Naive B cell (primary cell): ENCODE measurements around the gene STRBP. TPM values are rescaled to one million over a fixed set of nuclear protein-coding genes. Genes with fewer than 3 reads are reported as not detected.
"Not testable (repeated sequence)": the region's sequence is repeated elsewhere in the genome, so short reads cannot be mapped to it uniquely, and the experiment has no call there.

ENCODE experiments used
- ATAC-seq, 2 donors: fragments of 150-1000 bp; cut with Tn5 transposase; 2 replicates each; pipeline ENCODE4 v1.10.0; 2021; ENCODE audit warnings: low read depth in 2 of 2, mild to moderate bottlenecking in 2 of 2, moderate library complexity in 2 of 2
- DNase-seq: peaks from one replicate; pipeline ENCODE4 v3.0.0; 2022
- H3K27ac Mint-ChIP-seq, 6 donors: one replicate each; pipeline ENCODE4 v1.8.0; 2020 to 2022; ENCODE audit warnings: mild to moderate bottlenecking in 6 of 6, mixed read lengths in 6 of 6, moderate library complexity in 5 of 6, inconsistent platforms in 2 of 6
- H3K27me3 Mint-ChIP-seq, 3 donors: one replicate each; pipeline ENCODE4 v1.8.0; 2021 to 2022; ENCODE audit warnings: mixed read lengths in 3 of 3, mild to moderate bottlenecking in 1 of 3
- H3K36me3 Mint-ChIP-seq, 2 donors: one replicate each; pipeline ENCODE4 v1.8.0; 2020 to 2022; ENCODE audit warnings: mixed read lengths in 2 of 2, inconsistent platforms in 1 of 2, mild to moderate bottlenecking in 1 of 2
- H3K4me1 Mint-ChIP-seq, 3 donors: one replicate each; pipeline ENCODE4 v1.8.0; 2020 to 2022; ENCODE audit warnings: mixed read lengths in 3 of 3, inconsistent platforms in 1 of 3, mild to moderate bottlenecking in 1 of 3, moderate library complexity in 1 of 3
- H3K4me3 Mint-ChIP-seq, 8 donors: one replicate each; pipeline ENCODE4 v1.8.0; 2020 to 2022; ENCODE audit warnings: mild to moderate bottlenecking in 8 of 8, mixed read lengths in 8 of 8, moderate library complexity in 8 of 8, inconsistent platforms in 2 of 8
- H3K9me3 Mint-ChIP-seq, 7 donors: one replicate each; pipeline ENCODE4 v1.8.0; 2020 to 2022; ENCODE audit warnings: mixed read lengths in 7 of 7, mild to moderate bottlenecking in 5 of 7, inconsistent platforms in 2 of 7, moderate library complexity in 1 of 7
- polyA plus RNA-seq, 6 donors: library from polyadenylated mRNA; unstranded; fragments of 300-500 nt; fragmentation: Illumina TruSeq; gene quantifications; one replicate each; pipeline ENCODE4 v1.2.3, GENCODE V29; 2021; ENCODE audit warnings: low read depth in 6 of 6

Gene STRBP
- polyA plus RNA-seq, 6 donors from 2014 or later: 126 to 197 (median 155) TPM

DNA sequence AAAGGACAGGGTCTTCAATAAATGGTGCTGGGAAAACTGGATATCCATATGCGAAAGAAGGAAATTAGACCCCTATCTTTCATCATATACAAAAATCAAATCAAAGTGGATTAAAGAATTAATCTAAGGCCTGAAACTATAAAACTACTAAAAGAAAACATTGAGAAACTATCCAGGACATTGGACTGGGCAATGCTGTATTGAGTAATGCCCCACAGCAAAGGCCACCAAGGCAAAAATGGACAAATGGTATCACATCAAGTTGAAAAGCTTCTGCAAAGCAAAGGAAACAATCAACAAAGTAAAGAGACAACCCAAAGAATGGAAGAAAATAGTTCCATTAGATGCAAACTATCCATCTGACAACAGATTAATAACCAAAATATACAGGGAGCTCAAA, 72.3 kb downstream of the STRBP start:
- H3K9me3 Mint-ChIP-seq: peaks cover 0 to 1% (median 0%) of the 10 kb centered on the region in 7 donors
- peak overlapping the region in 2 of 8 donors; percentile 0 to 2 for H3K4me3 Mint-ChIP-seq
- peaks cover 12 to 33% (median 28%) of the 10 kb centered on the region in 3 donors for H3K4me1 Mint-ChIP-seq
- no peaks in the 10 kb centered on the region for H3K27me3 Mint-ChIP-seq
- peaks cover 4 to 10% of the 10 kb centered on the region in 2 donors for H3K36me3 Mint-ChIP-seq
- H3K27ac Mint-ChIP-seq: peak overlapping the region in 3 of 6 donors; percentile 8 to 69 (median 44)
- ATAC-seq (no peak), DNase-seq (no peak)

- H3K36me3 Mint-ChIP-seq: peaks cover 0 to 5% of the 10 kb centered on the region in 2 donors
- ATAC-seq: peak; percentile 54 to 59
- H3K4me1 Mint-ChIP-seq: peaks cover 5 to 15% (median 14%) of the 10 kb centered on the region in 3 donors
- no peak overlapping the region for H3K27ac Mint-ChIP-seq
- peaks cover 0 to under 1% (median 0%) of the 10 kb centered on the region in 7 donors for H3K9me3 Mint-ChIP-seq
- H3K4me3 Mint-ChIP-seq: no peak overlapping the region
- DNase-seq: no peak
- no peaks in the 10 kb centered on the region for H3K27me3 Mint-ChIP-seq
Measured at GRCh38 chr9:123194023-123194422, 74.4 kb downstream of the STRBP start.

- no peak overlapping the region for H3K27ac Mint-ChIP-seq
- DNase-seq (no peak), ATAC-seq (peak; percentile 16 to 56)
- no peaks in the 10 kb centered on the region for H3K27me3 Mint-ChIP-seq
- H3K9me3 Mint-ChIP-seq: peaks cover 0 to 4% (median 3%) of the 10 kb centered on the region in 7 donors
- H3K36me3 Mint-ChIP-seq: peaks cover 0 to 1% of the 10 kb centered on the region in 2 donors
- H3K4me1 Mint-ChIP-seq: peaks cover 11 to 18% (median 18%) of the 10 kb centered on the region in 3 donors
- H3K4me3 Mint-ChIP-seq: no peak overlapping the region
Measured at GRCh38 chr9:123191680-123192079, 76.7 kb downstream of the STRBP start.

- no peak overlapping the region for H3K4me3 Mint-ChIP-seq
- H3K36me3 Mint-ChIP-seq: no peaks in the 10 kb centered on the region
Measured at GRCh38 chr9:123191260-123191659, 77.1 kb downstream of the STRBP start.

GRCh38 chr9:123187131-123187530, 81.3 kb downstream of the STRBP start:
- peaks cover 27 to 45% (median 37%) of the 10 kb centered on the region in 3 donors for H3K4me1 Mint-ChIP-seq
- H3K27ac Mint-ChIP-seq: peak overlapping the region in 4 of 6 donors; percentile 30 to 89 (median 80)
- peaks cover 0 to 4% (median 3%) of the 10 kb centered on the region in 7 donors for H3K9me3 Mint-ChIP-seq
- peak overlapping the region in 5 of 8 donors; percentile 10 to 71 (median 49) for H3K4me3 Mint-ChIP-seq
- H3K27me3 Mint-ChIP-seq: no peaks in the 10 kb centered on the region
- ATAC-seq (peak; percentile 65 to 73), DNase-seq (no peak)
- H3K36me3 Mint-ChIP-seq: peaks cover 0 to 13% of the 10 kb centered on the region in 2 donors

More at GRCh38 chr9:123191260-123191659, 77.1 kb downstream of the STRBP start:
- no peak overlapping the region for H3K27ac Mint-ChIP-seq
- no peaks in the 10 kb centered on the region for H3K27me3 Mint-ChIP-seq
- DNase-seq: no peak
- peaks cover 0 to 4% (median 3%) of the 10 kb centered on the region in 7 donors for H3K9me3 Mint-ChIP-seq
- H3K4me1 Mint-ChIP-seq: peaks cover 15 to 20% (median 20%) of the 10 kb centered on the region in 3 donors
- peak in 1 of 2 donors; percentile 32 for ATAC-seq

DNA sequence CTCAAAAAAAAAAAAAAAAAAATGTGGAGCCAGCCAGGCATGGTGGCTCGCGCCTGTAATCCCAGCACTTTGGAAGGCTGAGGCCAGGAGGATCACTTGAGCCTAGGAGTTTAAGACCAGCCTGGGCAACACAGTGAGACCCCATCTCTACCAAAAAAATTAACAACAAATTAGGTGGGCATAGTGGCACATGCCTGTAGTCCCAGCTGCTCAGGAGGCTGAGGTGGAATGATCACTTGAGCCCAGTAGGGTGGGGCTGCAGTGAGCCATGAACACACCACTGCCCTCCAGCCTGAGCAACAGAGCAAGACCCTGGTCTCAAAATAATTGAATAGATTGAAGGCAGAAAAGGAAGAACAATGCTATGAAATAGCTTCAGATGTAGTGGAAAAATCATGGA, 82.4 kb downstream of the STRBP start:
- H3K9me3 Mint-ChIP-seq, DNase-seq, H3K27me3 Mint-ChIP-seq: not testable (repeated sequence)
- peak; percentile 25 to 32 for ATAC-seq
- peak overlapping the region; percentile 27 to 93 (median 82) for H3K27ac Mint-ChIP-seq
- H3K4me3 Mint-ChIP-seq: peak overlapping the region in 5 of 8 donors; percentile 53 to 80 (median 66)
- H3K4me1 Mint-ChIP-seq: peaks cover 27 to 45% (median 37%) of the 10 kb centered on the region in 3 donors
- H3K36me3 Mint-ChIP-seq: peaks cover 0 to 15% of the 10 kb centered on the region in 2 donors

DNA sequence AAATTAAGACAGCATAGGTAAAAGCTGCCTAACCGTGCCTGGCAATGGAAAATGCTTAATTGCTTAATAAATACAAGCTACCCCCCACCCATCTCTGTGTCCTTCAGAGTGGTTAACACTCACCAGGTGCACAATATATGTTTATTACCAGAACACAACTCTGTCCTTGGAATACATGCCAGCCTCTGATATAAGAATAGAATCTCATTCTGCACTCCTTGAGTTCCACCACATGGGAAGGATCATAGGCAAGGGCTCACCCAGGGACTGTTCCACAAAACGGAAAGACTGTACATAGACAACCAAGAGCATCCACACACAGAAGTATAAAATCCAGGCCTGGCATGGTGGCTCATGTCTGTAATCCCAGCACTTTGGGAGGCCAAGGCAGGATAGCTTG, 91.4 kb downstream of the STRBP start:
- Mint-ChIP-seq H3K4me3 (peak overlapping the region in 2 of 8 donors; percentile 58 to 59), H3K27me3 (no peaks in the 10 kb centered on the region), H3K36me3 (peaks cover 10 to 34% of the 10 kb centered on the region in 2 donors), H3K4me1 (peaks cover 47 to 72% (median 58%) of the 10 kb centered on the region in 3 donors), H3K9me3 (no peaks in the 10 kb centered on the region), H3K27ac (peak overlapping the region; percentile 20 to 98 (median 86))
- DNase-seq: no peak
- ATAC-seq: no peak

- peak; percentile 38 for DNase-seq
- Mint-ChIP-seq H3K4me1 (peaks cover 53 to 77% (median 62%) of the 10 kb centered on the region in 3 donors), H3K27ac (peak overlapping the region; percentile 94 to 98 (median 97)), H3K4me3 (peak overlapping the region; percentile 60 to 85 (median 72)), H3K9me3 (no peaks in the 10 kb centered on the region), H3K36me3 (peaks cover 10 to 40% of the 10 kb centered on the region in 2 donors), H3K27me3 (no peaks in the 10 kb centered on the region)
- ATAC-seq: peak; percentile 36 to 44
Measured at GRCh38 chr9:123175854-123176629, 92.3 kb downstream of the STRBP start.

- peak overlapping the region; percentile 94 to 98 (median 97) for H3K27ac Mint-ChIP-seq
- DNase-seq: peak; percentile 74
Measured at GRCh38 chr9:123174887-123175518, 93.4 kb downstream of the STRBP start.

GRCh38 chr9:123174079-123174478, 94.3 kb downstream of the STRBP start:
- no peak for DNase-seq
- peak overlapping the region in 7 of 8 donors; percentile 33 to 85 (median 72) for H3K4me3 Mint-ChIP-seq
- no peaks in the 10 kb centered on the region for H3K27me3 Mint-ChIP-seq
- peaks cover 58 to 84% (median 62%) of the 10 kb centered on the region in 3 donors for H3K4me1 Mint-ChIP-seq
- H3K9me3 Mint-ChIP-seq: no peaks in the 10 kb centered on the region
- H3K36me3 Mint-ChIP-seq: peaks cover 8 to 36% of the 10 kb centered on the region in 2 donors
- ATAC-seq: no peak
- peak overlapping the region; percentile 94 to 98 (median 97) for H3K27ac Mint-ChIP-seq

More at GRCh38 chr9:123174887-123175518, 93.4 kb downstream of the STRBP start:
- peak; percentile 96 to 97 for ATAC-seq
- peaks cover 55 to 82% (median 60%) of the 10 kb centered on the region in 3 donors for H3K4me1 Mint-ChIP-seq
- no peaks in the 10 kb centered on the region for H3K9me3 Mint-ChIP-seq
- H3K36me3 Mint-ChIP-seq: peaks cover 10 to 36% of the 10 kb centered on the region in 2 donors
- peak overlapping the region; percentile 33 to 85 (median 73) for H3K4me3 Mint-ChIP-seq
- H3K27me3 Mint-ChIP-seq: no peaks in the 10 kb centered on the region

DNA sequence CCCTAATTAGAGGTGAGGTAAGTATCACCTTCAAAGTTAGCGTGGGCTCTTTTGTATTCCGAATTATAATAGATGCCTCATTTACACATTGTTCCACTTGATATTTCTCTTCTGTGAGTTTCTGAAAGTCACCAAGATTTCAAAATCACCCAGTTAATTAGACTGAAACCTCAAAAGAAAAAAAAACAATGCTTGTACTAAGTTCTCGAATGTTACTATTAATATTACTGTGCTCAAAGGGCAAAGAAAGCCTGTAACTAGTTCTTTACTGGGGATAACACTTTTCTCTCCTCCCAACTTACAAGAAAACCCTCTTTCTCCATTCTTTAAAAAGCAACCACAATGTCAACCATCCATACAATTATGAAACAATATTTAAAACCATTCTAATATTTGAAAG, 98.5 kb downstream of the STRBP start:
- Mint-ChIP-seq H3K4me1 (peaks cover 59 to 82% (median 72%) of the 10 kb centered on the region in 3 donors), H3K4me3 (peak overlapping the region in 2 of 8 donors; percentile 30 to 51), H3K27me3 (no peaks in the 10 kb centered on the region), H3K9me3 (no peaks in the 10 kb centered on the region), H3K27ac (peak overlapping the region in 5 of 6 donors; percentile 35 to 98 (median 88)), H3K36me3 (peaks cover 0 to 25% of the 10 kb centered on the region in 2 donors)
- ATAC-seq: no peak
- DNase-seq: no peak

DNA sequence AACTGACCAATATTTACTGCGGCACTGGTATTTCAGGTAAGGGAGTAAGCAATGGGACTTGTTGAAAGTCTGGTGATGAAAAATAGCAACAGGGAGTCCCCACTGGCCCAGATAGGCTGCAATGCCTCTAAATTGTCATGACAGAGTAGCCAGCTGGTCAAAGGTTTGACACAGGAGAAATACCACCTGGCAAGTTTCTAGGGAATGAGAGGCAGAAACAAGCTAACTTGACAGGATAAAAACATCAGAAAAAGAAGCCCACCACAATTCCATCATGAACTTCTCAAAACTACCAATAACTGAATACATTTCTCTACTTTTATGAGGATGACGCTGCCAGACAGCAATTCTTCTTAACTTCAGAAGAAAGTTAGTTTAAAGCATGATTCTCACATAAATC, 99.8 kb downstream of the STRBP start:
- Mint-ChIP-seq H3K36me3 (peaks cover 0 to 21% of the 10 kb centered on the region in 2 donors), H3K27ac (peak overlapping the region in 5 of 6 donors; percentile 48 to 80 (median 67)), H3K4me3 (peak overlapping the region in 2 of 8 donors; percentile 5 to 52), H3K4me1 (peaks cover 46 to 75% (median 68%) of the 10 kb centered on the region in 3 donors), H3K27me3 (no peaks in the 10 kb centered on the region), H3K9me3 (no peaks in the 10 kb centered on the region)
- ATAC-seq: no peak
- DNase-seq: no peak

GRCh38 chr9:123167474-123167873, 100.9 kb downstream of the STRBP start:
- Mint-ChIP-seq H3K36me3 (peaks cover 0 to 18% of the 10 kb centered on the region in 2 donors), H3K4me3 (peak overlapping the region in 2 of 8 donors; percentile 47 to 50), H3K4me1 (peaks cover 52 to 71% (median 68%) of the 10 kb centered on the region in 3 donors), H3K9me3 (no peaks in the 10 kb centered on the region), H3K27ac (peak overlapping the region in 5 of 6 donors; percentile 9 to 83 (median 49)), H3K27me3 (no peaks in the 10 kb centered on the region)
- ATAC-seq (peak; percentile 48 to 56), DNase-seq (no peak)
